Measurements from ENCODE around the gene NME7.

Gene NME7

GRCh38 chr1:169326956-169327268, 40.7 kb downstream of the NME7 start:
- DNase-seq (ENCODE audit: low read depth), result no peak
- H3K4me3 ChIP-seq (ENCODE audit: low read length), result no peak overlapping the region

GRCh38 chr1:169326261-169326955, 41.2 kb downstream of the NME7 start:
- no peak for TF ChIP-seq CTCF (conservative IDR thresholded peaks at IDR 0.05; ENCODE audit: low read depth, low read length)
- H3K4me3 ChIP-seq (ENCODE audit: low read length), result no peak overlapping the region

More at GRCh38 chr1:169326956-169327268, 40.7 kb downstream of the NME7 start:
- no peak for TF ChIP-seq CTCF (conservative IDR thresholded peaks at IDR 0.05; ENCODE audit: low read depth, low read length)

GRCh38 chr1:169325117-169325516, 42.5 kb downstream of the NME7 start:
- no peak for DNase-seq (ENCODE audit: low read depth)
- H3K4me3 ChIP-seq (ENCODE audit: low read length), result no peak overlapping the region
- no peak for TF ChIP-seq CTCF (conservative IDR thresholded peaks at IDR 0.05; ENCODE audit: low read depth, low read length)

More at GRCh38 chr1:169326261-169326955, 41.2 kb downstream of the NME7 start:
- no peak for DNase-seq (ENCODE audit: low read depth)

GRCh38 chr1:169322138-169322537, 45.5 kb downstream of the NME7 start:
- TF ChIP-seq CTCF (conservative IDR thresholded peaks at IDR 0.05; ENCODE audit: low read depth, low read length), result no peak
- no peak for DNase-seq (ENCODE audit: low read depth)
- no peak overlapping the region for H3K4me3 ChIP-seq (ENCODE audit: low read length)

GRCh38 chr1:169321539-169321938, 46.1 kb downstream of the NME7 start:
- TF ChIP-seq CTCF (conservative IDR thresholded peaks at IDR 0.05; ENCODE audit: low read depth, low read length), result no peak
- DNase-seq (ENCODE audit: low read depth), result peak; percentile 9
- H3K4me3 ChIP-seq (ENCODE audit: low read length), result no peak overlapping the region

GRCh38 chr1:169318536-169319244, 48.9 kb downstream of the NME7 start:
- DNase-seq (ENCODE audit: low read depth), result no peak
- no peak for TF ChIP-seq CTCF (conservative IDR thresholded peaks at IDR 0.05; ENCODE audit: low read depth, low read length)
- H3K4me3 ChIP-seq (ENCODE audit: low read length), result no peak overlapping the region

- no peak for DNase-seq (ENCODE audit: low read depth)
- no peak overlapping the region for H3K4me3 ChIP-seq (ENCODE audit: low read length)
- TF ChIP-seq CTCF (conservative IDR thresholded peaks at IDR 0.05; ENCODE audit: low read depth, low read length), result no peak
Measured at GRCh38 chr1:169316556-169316955, 51.0 kb downstream of the NME7 start.

Measured in retinal pigment epithelial cell (primary cell).